ENCODE measurements around the gene INPP5F. TPM values are rescaled to one million over a fixed set of nuclear protein-coding genes. Genes with fewer than 3 reads are reported as not detected.

The INPP5F gene
- total and polyA plus RNA-seq, 9 of the 15 experiments (the other 6 are each of a cell fraction or from before 2014, with no cell fraction given), result 1.6 to 7.3 (median 6.0) TPM

DNA sequence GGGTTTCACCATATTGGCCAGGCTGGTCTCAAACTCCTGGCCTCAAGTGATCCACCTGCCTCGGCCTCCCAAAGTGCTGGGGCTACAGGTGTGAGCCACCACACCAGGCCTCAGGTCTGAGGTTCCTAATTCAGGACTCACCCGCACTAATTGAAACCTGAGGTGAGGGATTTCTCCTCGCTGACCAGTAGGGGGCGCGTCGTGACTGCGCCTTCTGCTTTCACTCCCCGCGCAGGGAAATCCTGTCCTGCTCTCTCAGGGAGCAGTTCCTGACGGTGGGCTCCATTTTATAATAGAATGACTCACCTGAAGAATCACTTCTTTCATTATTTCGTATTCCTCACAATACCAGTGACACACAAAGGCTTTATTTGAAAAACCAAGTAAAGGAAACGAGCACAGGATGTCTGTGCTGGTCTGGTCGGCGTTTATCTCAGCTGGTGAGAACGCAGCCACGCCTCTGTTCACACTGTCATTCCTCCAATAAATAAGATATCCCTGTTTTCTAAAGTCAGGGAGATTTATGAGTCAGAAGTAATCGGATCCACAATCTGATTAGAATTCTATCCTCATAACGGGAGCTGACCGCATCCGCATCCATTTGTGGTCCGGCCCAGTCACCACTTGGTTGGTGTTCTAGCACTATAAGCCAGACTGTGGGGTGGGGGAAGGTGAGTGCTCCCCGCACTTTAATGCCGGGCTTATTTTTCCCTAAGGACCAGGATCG is 39.2 kb upstream of the INPP5F start (continued):
- TF ChIP-seq PHF8 (IDR thresholded peaks at IDR 0.05; ENCODE audit: borderline replicate concordance, low read length), result no peak
- TF ChIP-seq, protein P1, sequence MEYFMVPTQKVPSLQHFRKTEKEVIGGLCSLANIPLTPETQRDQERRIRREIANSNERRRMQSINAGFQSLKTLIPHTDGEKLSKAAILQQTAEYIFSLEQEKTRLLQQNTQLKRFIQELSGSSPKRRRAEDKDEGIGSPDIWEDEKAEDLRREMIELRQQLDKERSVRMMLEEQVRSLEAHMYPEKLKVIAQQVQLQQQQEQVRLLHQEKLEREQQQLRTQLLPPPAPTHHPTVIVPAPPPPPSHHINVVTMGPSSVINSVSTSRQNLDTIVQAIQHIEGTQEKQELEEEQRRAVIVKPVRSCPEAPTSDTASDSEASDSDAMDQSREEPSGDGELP (CRISPR knock-in tag; IDR thresholded peaks at IDR 0.05; ENCODE audit: borderline replicate concordance), result peak; percentile 53; the same call in 1 of the 2 replicates
- TF ChIP-seq, protein P2, sequence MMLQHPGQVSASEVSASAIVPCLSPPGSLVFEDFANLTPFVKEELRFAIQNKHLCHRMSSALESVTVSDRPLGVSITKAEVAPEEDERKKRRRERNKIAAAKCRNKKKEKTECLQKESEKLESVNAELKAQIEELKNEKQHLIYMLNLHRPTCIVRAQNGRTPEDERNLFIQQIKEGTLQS (IDR thresholded peaks at IDR 0.05), result peak; percentile 30; the same call in 1 of the 2 replicates
- TF ChIP-seq, protein P2 (CRISPR knock-in tag; conservative IDR thresholded peaks at IDR 0.05), result no peak

DNA sequence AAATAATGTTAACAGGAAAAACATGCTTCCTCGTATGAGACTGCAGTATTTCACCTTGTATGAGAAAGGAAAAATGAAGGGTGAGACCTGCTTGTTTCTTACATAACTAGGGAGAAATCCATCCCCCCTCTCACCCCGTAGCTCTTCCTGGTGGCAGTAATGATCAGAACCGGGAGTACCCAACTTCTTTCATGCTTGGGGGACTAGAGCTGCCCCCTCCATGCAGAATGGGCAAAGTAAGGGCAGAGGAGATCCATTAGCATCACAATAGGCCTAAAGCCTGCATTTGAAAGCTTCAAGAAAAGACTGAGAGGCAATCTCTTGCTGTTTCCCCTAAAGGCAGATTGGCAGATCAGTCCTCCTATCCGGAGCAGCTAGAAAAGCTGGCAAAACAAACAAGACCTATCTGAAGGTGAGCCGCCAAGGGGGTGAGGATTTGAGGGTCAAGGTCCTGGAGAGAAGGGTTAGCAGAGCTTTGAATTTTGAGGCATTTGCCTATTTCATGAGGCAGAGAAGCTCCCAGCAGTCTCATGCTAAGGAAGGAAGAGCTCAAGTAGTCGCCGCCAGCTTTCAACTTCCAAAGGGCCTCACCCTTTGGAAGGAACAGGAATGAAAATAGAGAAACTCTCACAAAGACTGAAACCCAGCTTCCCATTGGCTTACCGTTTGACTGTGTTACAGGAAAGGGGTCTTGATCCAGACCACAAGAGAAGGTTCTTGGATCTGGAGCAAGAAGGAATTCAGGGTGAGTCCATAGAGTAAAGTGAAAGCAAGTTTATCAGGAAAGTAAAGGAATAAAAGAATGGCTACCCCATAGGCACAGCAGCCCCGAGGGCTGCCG is 38.4 kb upstream of the INPP5F start:
- H3K27ac ChIP-seq (ENCODE audit: extremely low read depth, low read depth, low read length), result no peak overlapping the region
- H4K20me1 ChIP-seq (replicated peaks; ENCODE audit: control insufficient read depth, insufficient read depth, low read length), result no peaks in the 10 kb centered on the region
- TF ChIP-seq, protein P3, sequence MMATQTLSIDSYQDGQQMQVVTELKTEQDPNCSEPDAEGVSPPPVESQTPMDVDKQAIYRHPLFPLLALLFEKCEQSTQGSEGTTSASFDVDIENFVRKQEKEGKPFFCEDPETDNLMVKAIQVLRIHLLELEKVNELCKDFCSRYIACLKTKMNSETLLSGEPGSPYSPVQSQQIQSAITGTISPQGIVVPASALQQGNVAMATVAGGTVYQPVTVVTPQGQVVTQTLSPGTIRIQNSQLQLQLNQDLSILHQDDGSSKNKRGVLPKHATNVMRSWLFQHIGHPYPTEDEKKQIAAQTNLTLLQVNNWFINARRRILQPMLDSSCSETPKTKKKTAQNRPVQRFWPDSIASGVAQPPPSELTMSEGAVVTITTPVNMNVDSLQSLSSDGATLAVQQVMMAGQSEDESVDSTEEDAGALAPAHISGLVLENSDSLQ (IDR thresholded peaks at IDR 0.05), result peak; percentile 36; the same call in 1 of the 2 replicates
- TF ChIP-seq SIN3A (IDR thresholded peaks at IDR 0.05; ENCODE audit: borderline replicate concordance in 2 of 2, control insufficient read depth in 1 of 2, low read depth in 2 of 2, low read length in 2 of 2) (no peak), GTF2E2 (tag; IDR thresholded peaks at IDR 0.05) (0 out of 2 replicates have a peak, but pooled peaks have one; percentile 42)
- DNase-seq (ENCODE audit: extremely low read depth in 1 of 4, low spot score in 3 of 4), result no peak
- H3K79me2 ChIP-seq (ENCODE audit: control insufficient read depth, insufficient read depth, low read length), result no peaks in the 10 kb centered on the region
- no peak overlapping the region; the same call in 1 of the 2 replicates for H3K4me2 ChIP-seq (ENCODE audit: insufficient read depth, low read length)
- in situ Hi-C loops (cut with MboI), result loop anchor here (5.0 kb wide), 1 partner anchor 170 kb away; no protein-coding TSS in a partner anchor
- no peaks in the 10 kb centered on the region for H3K27me3 ChIP-seq (ENCODE audit: control insufficient read depth in 2 of 2, insufficient read depth in 2 of 2, low read length in 2 of 2)
- no peaks in the 10 kb centered on the region for H3K9me3 ChIP-seq (replicated peaks; ENCODE audit: control insufficient read depth, insufficient read depth, low read depth, low read length)
- no TSS peak for BruUV-seq (replicated peaks)
- WGBS (ENCODE audit: insufficient coverage, low coverage, missing lambda C conversion rate), result 53% methylated on average over 10 of the region's 10 CpGs
- no peak overlapping the region for H3K4me3 ChIP-seq
- no peak overlapping the region for H3K9ac ChIP-seq (ENCODE audit: insufficient read depth in 1 of 2, low read depth in 2 of 2, low read length in 2 of 2)
- H3K4me1 ChIP-seq (replicated peaks in 1 of 2; ENCODE audit: control insufficient read depth in 2 of 2, insufficient read depth in 2 of 2, low read length in 2 of 2), result peaks cover 10 to 13% of the 10 kb centered on the region in 2 experiments; a peak in 4 of 5 replicates
- H2AFZ ChIP-seq (ENCODE audit: low read depth, low read length), result peak overlapping the region; percentile 81
- H3K36me3 ChIP-seq (ENCODE audit: control insufficient read depth, insufficient read depth, low read length), result no peaks in the 10 kb centered on the region
- POLR2A ChIA-PET, result interaction anchor here (0.8 to 1.5 kb wide), 2 partner anchors 12 to 205 kb away, joined by 3 read pairs; partner anchors contain the start of gene SEC23IP
- ATAC-seq, result no peak
- intact Hi-C loops (cut with micrococcal nuclease), result loop anchor here (1.0 to 5.0 kb wide), 6 partner anchors 40 to 650 kb away; partner anchors contain the start of gene INPP5F
- H3K9me1 ChIP-seq (ENCODE audit: control insufficient read depth, insufficient read depth, low read length), result no peaks in the 10 kb centered on the region
- FAIRE-seq, result no peak
- CTCF ChIA-PET (ENCODE audit: low intra/inter-chr PET ratio), result interaction anchor here (0.7 to 1.6 kb wide), 3 partner anchors 78 to 231 kb away, joined by 3 to 6 read pairs (median 4); no protein-coding TSS in a partner anchor

Data from K562 (cell line).